ENCODE data around the gene HERC4. TPM values are rescaled to one million over a fixed set of nuclear protein-coding genes. Genes with fewer than 3 reads are reported as not detected.
A peak's percentile ranks its signal among the peaks of the same experiment; 100 is the strongest.

HERC4 gene
- total RNA-seq, 1 donor from 2014 or later: 41.6 TPM

GRCh38 chr10:68095153-68095552 lies 20.1 kb upstream of the HERC4 start:
- no peak overlapping the region for H3K4me3 Mint-ChIP-seq (ENCODE audit: unreplicated experiment)
- TF ChIP-seq CTCF (IDR thresholded peaks at IDR 0.05): no peak
- no peaks in the 10 kb centered on the region for H3K36me3 Mint-ChIP-seq (ENCODE audit: low read depth)
- H3K27ac Mint-ChIP-seq (ENCODE audit: unreplicated experiment): peak overlapping the region; percentile 73
- peaks cover 25% of the 10 kb centered on the region for H3K4me1 Mint-ChIP-seq (ENCODE audit: low read depth)
- no peaks in the 10 kb centered on the region for H3K9me3 Mint-ChIP-seq (ENCODE audit: low read depth)
- H3K27me3 Mint-ChIP-seq (ENCODE audit: low read depth): no peaks in the 10 kb centered on the region
- DNase-seq (ENCODE audit: low spot score): no peak

- H3K9me3 Mint-ChIP-seq (ENCODE audit: low read depth): no peaks in the 10 kb centered on the region
- H3K27ac Mint-ChIP-seq (ENCODE audit: unreplicated experiment): no peak overlapping the region
- no peaks in the 10 kb centered on the region for H3K36me3 Mint-ChIP-seq (ENCODE audit: low read depth)
- DNase-seq (ENCODE audit: low spot score): no peak
- no peaks in the 10 kb centered on the region for H3K27me3 Mint-ChIP-seq (ENCODE audit: low read depth)
- no peak overlapping the region for H3K4me3 Mint-ChIP-seq (ENCODE audit: unreplicated experiment)
- H3K4me1 Mint-ChIP-seq (ENCODE audit: low read depth): peaks cover 21% of the 10 kb centered on the region
- no peak for TF ChIP-seq CTCF (IDR thresholded peaks at IDR 0.05)
Measured at GRCh38 chr10:68092512-68092911, 17.4 kb upstream of the HERC4 start.

GRCh38 chr10:68090586-68090985 lies 15.5 kb upstream of the HERC4 start:
- Mint-ChIP-seq H3K4me3 (ENCODE audit: unreplicated experiment) (no peak overlapping the region), H3K4me1 (ENCODE audit: low read depth) (peaks cover 16% of the 10 kb centered on the region), H3K27me3 (ENCODE audit: low read depth) (no peaks in the 10 kb centered on the region), H3K9me3 (ENCODE audit: low read depth) (no peaks in the 10 kb centered on the region), H3K36me3 (ENCODE audit: low read depth) (no peaks in the 10 kb centered on the region), H3K27ac (ENCODE audit: unreplicated experiment) (no peak overlapping the region)
- no peak for TF ChIP-seq CTCF (IDR thresholded peaks at IDR 0.05)
- DNase-seq (ENCODE audit: low spot score): no peak

- Mint-ChIP-seq H3K27ac (ENCODE audit: unreplicated experiment) (no peak overlapping the region), H3K4me3 (ENCODE audit: unreplicated experiment) (no peak overlapping the region), H3K36me3 (ENCODE audit: low read depth) (no peaks in the 10 kb centered on the region), H3K9me3 (ENCODE audit: low read depth) (no peaks in the 10 kb centered on the region), H3K27me3 (ENCODE audit: low read depth) (no peaks in the 10 kb centered on the region), H3K4me1 (ENCODE audit: low read depth) (peaks cover 13% of the 10 kb centered on the region)
- no peak for DNase-seq (ENCODE audit: low spot score)
- TF ChIP-seq CTCF (IDR thresholded peaks at IDR 0.05): no peak
Measured at GRCh38 chr10:68088740-68089139, 13.7 kb upstream of the HERC4 start.

- Mint-ChIP-seq H3K27me3 (ENCODE audit: low read depth) (no peaks in the 10 kb centered on the region), H3K9me3 (ENCODE audit: low read depth) (no peaks in the 10 kb centered on the region), H3K4me1 (ENCODE audit: low read depth) (peaks cover 20% of the 10 kb centered on the region), H3K27ac (ENCODE audit: unreplicated experiment) (no peak overlapping the region), H3K36me3 (ENCODE audit: low read depth) (no peaks in the 10 kb centered on the region), H3K4me3 (ENCODE audit: unreplicated experiment) (no peak overlapping the region)
- DNase-seq (ENCODE audit: low spot score): no peak
- no peak for TF ChIP-seq CTCF (IDR thresholded peaks at IDR 0.05)
Measured at GRCh38 chr10:68087685-68088401, 12.8 kb upstream of the HERC4 start.

Measured in chondrocyte (in vitro differentiated cells).